GM19328 (cell line): Measurements from ENCODE around the gene EPHB1.

ENCODE experiments used
- ATAC-seq: cut with Tn5 transposase; IDR thresholded peaks from one replicate; pipeline ENCODE4 v1.9.1; 2021; ENCODE audit warnings: mild to moderate bottlenecking, moderate library complexity; ENCODE audit not compliant: unreplicated experiment

Gene EPHB1

DNA sequence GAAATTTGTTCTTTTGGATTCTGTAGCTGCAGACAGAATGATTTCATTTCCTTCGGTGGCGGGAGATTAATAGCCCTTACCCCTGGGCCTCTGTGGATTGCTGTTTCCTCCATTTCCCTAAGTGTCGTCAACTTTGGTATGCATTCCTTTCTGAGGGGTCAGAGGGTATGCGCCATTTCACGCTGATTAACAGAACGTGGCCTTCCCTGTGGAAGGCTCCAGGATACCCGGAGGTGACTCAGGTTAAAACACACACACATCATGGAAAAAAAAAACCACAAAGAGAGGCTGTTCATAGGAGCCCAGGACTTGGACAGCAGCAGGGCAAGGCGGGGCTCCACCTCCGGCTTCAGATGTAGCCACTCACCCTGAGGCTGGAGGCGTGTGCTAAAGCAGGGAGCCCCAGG, 51.9 kb downstream of the EPHB1 start:
- ATAC-seq, result no peak

DNA sequence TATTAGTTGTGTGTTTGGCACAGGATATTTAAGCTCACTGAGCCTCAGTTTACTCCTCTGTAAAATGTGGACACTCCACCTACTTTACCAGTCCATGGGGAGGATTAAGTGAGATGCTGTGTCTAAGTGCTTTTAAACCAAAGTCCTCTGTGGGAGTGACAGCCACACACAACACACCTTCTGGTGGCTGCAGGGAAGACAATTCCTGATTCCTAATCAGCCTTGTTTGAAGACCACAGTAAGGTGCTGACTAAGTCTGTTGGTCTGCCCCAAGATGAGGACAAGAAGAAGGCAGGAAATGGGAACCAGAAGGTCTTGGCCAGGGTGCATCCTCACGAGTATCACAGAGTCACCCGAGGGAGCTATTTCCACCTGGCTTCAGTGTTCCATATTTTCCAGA, 52.3 kb downstream of the EPHB1 start:
- no peak for ATAC-seq

DNA sequence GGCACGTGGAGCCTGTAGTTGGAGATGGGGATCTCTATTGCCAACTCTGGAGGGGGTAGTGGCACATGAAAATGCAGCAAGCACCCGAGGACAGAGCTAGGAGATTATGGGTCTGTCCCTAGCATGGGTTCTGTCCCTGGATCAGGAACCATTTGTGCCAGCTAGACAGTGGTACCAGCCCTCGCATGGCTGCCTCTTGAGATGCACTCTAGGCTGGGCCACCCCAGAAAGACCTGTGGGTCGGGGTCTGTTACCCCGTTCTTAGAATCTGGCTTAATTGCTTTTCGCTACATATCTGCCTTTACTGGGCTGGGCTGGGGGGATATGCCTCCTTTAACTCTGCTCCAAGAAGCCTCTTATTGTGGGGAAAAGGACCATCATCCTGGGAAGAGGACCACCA, 54.5 kb downstream of the EPHB1 start:
- ATAC-seq, result no peak

DNA sequence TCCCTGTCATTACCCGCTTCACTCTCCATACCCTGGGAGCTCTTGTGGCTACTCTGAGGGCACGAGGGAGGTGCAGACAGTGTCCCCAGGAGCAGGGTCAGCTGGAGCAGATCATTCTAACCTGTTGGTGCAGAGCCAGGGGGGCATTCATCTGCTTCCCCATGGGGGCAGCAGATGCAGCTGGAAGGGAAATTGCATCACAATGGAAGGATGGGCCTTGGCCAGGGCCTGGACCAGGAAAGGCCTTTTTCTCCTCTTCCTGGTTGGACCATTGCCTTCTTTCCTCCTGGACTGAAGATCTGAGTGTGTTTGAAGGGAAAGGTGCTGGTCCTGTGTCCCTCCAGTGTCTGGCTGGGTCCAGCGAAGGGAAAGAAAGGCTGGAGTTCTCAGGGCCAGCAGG, 55.7 kb downstream of the EPHB1 start:
- no peak for ATAC-seq

DNA sequence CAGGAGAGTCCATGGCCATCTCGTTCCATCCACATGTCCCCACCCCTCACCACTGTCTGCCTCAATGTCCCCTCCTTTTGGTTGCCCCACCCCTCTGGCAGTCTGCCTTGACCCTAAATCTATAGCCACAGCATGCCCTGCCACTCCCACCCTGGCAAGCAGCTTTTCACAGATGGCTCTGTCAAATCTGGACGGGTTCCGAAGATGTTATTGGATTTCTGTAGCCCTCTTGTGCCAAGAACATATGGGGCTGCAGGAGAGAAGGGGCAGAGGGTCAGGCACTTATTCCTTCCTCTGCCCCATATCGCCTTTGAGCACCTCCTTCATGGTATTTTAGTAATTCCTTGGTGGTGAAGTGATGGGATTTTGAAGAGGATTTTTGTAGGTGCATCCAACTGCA, 57.1 kb downstream of the EPHB1 start:
- ATAC-seq, result no peak

DNA sequence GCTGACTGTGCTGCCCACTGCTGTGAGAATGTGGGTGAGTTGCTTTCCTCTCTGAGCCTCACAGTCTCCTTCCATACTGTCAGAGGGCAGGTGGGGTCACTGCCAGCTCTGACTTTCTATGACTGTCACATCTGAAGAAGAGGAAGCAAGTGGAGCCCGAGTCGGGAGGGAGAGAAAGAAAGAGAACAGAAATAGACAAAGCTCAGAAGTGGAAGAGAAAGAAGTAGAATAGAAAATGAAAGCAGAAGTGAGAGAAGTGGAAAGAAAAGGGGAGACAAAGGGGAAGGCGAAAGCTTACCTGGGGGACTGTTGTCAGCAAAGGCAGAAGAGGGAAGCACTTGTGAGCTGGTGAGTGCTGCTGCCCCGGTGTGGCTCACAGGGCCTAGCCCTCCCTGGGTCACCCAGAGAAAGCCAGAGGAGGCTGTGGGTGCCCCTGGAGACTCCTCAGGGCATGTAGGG, 57.9 kb downstream of the EPHB1 start:
- ATAC-seq, result peak; percentile 98

DNA sequence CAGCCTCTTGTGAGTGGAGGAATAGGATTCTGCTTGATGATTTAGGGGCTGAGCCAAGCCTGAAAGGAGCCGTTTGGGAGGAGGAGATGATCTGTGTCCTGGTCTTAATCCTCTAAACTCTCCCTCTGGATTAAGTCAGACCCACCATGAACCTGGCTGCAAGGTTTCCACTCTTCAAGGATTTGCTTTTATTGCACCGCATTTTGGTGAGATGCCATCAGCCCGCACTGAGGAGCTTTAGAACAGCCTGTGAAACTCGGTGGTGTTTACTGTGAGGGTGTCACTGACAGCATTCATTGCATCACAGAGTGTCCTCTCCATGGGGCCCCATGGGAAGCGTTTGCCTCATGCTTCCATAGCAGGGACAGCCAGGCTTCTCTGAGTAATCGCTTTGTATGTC, 59.2 kb downstream of the EPHB1 start:
- no peak for ATAC-seq

DNA sequence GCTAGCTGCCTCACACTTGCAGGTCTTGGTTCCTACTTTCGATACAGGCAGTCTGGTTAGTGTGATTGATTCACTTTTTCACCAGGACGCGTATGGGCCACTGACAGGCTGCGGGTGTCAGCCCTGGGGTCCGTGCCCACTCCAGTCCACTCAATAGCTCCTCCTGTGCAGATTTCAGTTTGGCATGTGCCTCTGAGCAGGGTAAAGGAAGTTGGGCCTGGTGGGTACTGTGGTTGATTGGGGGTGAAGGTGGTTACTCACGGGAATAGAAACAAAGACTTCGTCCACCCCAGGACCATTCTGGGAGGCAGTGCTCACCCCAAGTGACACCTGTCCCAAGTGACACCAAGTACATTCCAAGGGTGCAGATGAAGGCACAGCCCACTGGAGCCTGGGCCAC, 62.3 kb downstream of the EPHB1 start:
- no peak for ATAC-seq

DNA sequence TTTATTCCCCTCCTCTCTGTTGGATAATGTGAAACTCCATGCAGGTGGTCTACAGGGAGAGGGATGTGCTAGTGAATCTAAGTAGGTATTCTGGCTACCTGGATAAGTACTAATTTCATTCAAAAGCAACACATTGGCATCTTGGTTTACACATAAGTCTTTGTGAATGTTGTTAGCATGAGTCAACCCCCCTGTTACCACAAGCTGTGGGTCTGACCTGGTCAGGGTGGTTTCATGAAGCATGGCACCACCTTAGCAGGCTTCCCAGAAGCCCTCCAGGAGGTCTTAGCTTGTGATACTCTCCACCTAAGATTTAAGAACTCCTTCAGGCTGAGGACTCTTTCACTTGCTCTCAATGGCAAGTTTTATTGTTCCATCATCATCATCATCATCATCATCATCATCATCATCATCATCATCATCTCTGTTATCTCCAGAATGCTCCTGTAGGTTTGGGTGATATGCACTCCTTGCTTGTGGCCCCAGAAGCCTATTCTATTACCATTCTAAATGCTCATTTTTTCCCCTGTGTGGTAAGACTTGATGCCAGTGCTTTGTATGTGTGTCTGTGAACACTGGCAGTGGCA, 62.8 kb downstream of the EPHB1 start:
- no peak for ATAC-seq

DNA sequence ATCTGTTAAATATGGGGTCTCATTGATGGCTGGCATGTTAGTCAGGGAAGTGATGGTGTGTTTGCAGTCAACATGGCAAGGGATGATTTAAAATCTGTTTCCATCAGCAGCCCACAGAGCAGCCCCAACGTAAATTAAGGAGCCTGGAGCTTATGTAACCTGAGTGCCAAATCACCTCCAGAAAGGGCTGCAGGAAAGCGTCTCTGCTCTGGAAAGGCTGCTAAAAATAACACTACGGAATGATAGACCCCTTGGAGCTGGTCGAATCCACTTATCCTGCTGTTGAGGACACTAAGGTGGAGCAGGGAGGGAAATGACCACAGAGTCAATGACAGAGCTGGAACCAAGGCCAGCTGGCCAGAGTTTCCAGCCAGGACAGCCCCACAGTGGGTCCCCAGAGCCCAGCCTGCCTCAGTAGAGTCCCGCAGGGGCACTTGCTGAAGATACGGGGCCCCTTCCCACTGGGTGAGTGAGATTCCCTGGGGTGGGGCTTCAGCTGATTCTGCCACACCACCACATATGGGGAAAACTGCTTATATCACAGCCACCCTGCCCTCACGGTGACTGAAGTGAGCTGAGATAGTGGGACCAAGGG, 63.5 kb downstream of the EPHB1 start:
- no peak for ATAC-seq

DNA sequence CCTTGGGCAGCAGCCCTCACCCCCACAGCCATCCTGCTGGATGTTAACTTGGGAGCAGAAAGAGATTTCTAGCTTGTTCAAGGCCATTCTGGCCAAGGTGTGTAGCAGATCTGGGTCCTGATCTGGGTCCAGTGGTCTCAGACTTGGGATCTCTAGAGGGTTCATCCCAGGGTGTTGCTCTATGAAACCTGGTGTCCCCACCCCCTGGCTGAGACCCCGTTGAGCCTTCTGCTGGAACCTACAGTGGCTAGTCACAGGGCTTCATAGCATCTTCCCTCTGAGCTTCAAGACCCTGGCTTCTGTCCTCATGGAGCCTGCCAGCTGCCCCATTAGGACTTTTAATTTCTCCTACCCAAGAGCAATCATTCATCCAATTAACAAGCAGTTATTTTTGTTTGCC, 64.3 kb downstream of the EPHB1 start:
- no peak for ATAC-seq

DNA sequence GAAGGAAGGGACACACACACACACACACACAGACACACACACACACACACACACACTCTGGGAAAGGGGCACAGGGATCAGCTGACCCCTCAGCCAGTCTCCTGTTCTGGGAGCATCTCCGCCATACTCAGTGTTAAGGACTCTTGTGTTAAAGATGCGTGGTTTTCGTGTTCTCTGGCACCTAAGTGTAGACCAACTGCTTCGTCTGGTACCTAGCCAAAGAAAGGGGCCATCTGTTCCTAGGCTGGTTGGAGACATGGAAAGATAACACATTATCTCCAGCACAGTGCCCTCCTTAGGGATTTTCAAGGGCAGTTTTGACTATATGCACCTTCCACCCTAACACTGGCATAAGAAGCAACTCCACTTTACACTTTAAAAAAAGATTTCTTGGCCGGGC, 65.1 kb downstream of the EPHB1 start:
- no peak for ATAC-seq

DNA sequence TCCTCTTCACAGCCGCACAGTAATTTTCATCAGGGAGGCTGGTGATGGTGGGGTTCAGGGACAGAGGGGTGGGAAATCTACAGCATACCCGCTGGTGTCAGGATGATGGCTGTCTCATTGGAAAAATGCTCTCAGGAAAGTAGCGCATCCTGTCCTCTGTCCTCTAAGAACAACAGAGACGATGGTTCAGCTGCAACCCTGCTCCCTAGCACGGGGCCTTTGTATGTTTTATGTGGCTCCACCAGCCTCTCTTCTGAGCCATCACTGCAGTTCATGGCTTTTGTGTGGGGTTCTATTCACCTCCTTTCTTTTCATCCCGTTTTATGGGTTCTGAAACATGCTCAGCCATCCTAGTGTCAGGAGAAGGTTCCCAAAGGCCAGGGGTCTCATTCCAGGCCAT, 68.9 kb downstream of the EPHB1 start:
- no peak for ATAC-seq

DNA sequence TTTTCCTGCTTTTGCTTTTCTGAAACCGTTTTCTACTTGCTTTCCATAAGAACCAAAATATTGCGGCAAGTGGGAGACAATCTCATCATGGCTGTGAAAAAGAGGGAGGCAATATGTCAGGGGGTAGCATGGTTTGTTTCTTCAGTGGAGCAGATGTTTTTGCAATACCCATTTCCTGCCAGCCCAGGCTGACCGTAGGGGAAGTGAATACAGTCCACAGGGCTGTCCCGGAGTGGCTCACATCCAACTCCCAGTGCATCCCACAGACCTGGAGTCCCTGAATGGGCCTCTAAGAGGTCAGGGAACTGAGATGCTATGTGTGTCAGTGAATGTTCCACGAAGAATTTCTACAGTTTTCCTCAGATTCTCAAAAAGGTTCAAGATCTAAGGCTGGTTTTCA, 69.6 kb downstream of the EPHB1 start:
- ATAC-seq, result no peak

DNA sequence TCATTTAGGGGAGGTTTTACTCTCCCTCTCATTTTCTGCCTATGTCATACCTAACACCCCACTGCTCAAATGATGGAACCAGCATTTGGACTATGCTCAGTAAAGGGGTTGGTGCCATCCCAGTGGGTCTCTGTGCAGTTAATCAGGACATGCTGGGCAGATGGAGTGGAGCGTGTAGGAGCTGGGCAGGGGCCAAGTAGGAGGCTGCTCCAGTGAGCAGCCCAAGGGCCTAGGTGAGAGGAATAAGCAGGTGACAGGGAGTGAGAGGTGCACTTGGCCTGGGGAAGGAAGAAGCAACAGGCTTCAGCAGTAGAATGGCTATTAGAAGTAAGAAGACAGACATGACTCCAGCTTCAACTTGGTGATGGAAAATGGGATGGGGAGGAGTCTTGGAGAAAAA, 72.2 kb downstream of the EPHB1 start:
- ATAC-seq, result no peak

DNA sequence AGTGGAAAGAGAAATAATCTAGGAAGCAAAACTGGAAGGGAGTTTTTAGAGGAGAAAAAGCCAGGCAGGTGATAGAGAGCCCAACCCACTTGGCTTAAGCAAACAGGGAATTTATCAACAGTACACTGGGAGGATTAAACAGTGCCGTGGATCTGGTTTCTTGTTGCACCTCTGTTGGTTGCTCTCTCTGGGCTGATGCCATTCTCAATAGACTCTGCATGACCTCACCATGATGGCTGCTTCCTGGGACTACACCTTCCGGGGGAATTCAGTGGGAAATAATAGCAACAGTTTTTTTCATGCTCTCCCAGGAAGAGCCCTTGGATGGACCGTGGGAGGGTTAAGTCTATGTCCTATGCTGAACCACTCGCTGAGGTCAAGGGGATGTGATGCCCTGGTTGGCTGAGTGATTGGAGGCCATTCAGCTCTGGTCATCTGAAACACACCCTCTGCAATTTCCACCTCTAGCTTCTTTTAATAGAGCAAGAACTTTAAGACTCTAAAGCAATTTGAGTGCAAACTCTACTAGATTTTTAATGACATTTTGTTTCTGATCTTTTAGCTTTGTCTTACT, 74.2 kb downstream of the EPHB1 start:
- no peak for ATAC-seq

DNA sequence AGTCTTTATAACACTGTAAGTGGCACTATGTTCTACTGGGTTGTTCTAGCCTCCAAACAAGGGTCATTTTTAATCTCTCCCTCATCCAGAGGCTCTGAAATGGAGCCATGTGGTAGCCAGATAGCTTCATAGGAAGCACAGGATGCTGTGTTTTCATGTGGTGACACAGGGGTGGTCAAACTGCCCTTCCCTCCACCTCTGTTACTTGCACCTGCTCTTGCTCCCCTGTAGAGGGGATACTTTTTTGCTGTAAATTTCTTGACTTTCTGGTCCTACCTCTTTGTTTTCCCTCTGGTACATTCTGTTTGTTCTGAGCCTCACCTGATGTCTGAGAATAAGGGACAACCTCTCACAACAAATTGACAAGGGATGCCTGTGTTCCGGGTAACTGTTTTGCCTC, 76.8 kb downstream of the EPHB1 start:
- ATAC-seq, result no peak

DNA sequence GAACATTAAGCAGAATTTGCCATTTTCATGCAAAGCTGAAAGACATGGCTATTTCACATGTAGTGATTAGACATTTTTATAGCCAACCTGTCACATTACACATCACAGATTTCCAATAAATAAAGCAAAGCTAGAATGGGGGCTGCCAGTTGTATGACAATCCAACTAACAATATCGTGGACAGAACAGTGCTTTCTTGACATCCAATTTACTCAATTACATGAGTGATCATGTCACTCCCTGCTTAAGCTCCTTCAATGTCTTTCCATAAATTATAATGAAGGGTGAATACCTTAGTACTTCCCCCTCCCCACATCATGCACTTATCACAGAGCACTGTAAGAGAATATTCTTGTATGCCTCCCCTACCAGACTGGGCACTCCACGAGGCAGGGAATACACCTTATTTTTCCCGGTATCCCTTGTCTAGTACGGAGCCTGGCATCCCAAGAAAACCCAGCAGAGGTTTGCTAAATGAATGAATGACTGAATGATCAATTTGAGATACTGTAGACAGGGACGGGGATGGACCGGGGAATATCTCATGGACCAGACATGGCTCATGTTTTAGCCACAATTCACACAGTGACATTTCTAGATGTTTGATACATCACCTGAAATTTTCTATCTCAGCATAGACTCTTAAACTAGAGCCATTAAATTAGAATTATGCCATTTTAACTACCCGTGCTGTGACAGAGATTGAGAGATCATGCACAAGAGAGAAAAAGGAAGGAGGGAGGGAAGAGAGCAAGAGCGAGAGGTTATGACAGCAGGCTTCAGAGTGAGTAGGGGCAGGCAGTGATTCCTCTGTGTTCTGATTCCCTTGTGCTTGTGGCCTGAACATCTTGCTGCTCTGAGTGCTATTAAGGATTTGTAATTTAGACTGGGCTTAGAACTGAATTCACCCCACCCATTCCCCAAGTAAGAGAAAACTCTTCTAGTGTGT, 77.7 kb downstream of the EPHB1 start:
- no peak for ATAC-seq

DNA sequence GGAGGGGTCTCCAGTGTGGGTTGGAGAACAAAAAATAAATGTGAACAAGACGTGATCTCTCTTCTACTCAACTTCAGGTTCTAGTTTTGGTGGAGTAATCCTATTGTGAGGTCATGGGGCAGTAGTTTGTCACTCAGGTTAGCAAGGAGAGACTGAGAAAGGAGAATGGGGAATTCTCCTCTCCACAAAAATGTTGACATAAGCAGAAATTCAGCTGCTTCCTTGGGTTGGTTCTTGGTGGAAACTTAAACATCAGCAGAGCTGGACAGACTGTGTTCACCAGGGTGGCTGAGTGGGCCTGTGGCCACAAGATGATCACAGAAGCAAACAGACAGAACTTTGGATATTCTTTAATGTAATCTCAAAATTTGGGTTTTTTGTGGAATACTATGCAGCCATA, 78.7 kb downstream of the EPHB1 start:
- no peak for ATAC-seq

DNA sequence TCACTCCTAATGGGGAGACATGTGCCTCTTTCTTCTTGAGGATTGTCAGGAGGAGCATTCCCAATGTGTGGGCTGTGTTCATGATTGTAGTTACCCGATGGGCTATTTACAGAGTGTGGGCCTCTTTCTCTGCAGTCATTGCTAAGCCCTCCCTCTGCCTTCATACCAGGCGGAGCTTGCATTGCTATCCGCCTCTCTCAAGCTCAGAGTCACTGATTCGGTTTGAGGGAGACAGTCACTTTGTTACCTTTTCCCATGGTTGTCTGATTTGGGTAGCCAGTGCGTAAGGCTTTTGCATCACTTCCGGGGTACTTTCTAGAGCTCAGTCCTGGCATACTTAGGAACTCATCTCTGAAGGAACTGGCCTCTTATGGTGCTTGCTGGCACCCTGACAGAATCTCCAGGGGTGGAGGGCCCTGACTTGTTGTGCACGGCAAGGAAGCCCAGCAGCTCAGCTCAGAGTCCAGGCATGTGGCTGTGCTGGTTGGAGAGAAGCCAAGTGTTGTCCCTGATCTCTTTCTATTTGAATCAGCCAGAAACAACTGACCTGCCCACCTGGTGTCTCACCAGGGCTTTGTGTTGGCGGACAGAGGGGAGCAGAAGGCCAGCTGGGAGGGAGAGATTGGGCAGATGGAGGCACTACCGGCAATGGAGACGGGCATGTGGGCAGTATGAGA, 79.8 kb downstream of the EPHB1 start:
- no peak for ATAC-seq

DNA sequence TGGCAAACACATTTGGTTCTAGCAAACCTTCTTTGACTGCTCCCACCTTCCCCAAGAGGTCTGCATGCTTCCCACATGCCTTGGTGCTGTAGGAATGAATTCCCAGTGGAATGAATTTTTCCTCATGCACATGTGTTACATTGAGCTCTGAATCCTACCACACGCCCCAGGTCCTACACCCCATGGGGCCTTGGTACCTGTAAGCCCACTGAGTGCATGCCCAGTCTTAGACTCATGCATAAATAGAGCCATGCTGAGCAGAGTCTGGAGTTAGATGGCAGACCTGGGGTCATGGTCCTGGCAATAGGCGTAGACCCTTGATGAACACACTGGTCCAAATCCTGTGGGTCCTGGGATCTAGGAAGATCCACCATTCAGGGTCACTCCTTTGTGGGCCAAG, 81.8 kb downstream of the EPHB1 start:
- ATAC-seq, result no peak
